CD4-positive, alpha-beta T cell treated with Interleukin-15 for 4 hours (primary cell): ENCODE measurements around the gene PARD3.

Experiments
- DNase-seq: peaks from one replicate; pipeline ENCODE4 v3.0.0-alpha.2; 2020; ENCODE audit warnings: low spot score

PARD3 gene

DNA sequence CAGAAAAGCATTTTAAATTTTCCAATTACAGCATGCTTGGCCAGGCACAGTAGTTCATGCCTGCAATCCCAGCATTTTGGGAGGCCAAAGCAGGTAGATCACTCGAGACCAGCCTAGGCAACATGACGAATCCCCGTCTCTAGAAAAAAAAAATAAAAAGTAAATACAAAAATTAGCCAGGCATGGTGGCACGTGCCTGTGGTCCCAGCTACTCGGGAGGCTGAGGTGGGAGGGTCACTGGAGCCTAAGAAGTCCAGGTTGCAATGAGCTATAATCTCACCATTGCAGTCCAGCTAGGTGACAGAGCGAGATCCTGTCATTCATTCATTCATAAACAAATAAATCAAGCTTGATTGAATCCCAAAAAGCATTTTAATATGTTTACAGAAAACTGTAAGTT lies 234.9 kb downstream of the PARD3 start:
- DNase-seq: no peak

GRCh38 chr10:34578468-34578867 lies 236.6 kb downstream of the PARD3 start:
- DNase-seq: no peak

DNA sequence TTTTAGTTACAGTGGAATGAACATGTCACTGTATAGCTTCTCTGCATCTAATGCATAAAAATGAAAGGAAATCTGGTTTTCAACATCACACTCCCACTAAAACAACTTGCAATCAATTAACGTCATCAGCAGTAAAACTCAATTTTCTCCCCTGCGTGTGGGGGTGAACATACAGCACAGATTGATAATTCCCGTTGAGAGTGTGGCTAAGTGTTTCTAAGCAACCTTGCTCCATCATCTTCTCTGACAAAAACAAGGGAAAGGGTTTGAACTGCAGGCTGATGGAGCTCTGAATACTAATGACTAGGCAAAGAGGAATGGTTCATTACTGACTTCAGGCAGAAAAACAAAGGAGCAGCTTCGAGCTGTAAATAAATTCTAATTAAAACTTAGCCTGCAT lies 238.3 kb downstream of the PARD3 start:
- DNase-seq: no peak

DNA sequence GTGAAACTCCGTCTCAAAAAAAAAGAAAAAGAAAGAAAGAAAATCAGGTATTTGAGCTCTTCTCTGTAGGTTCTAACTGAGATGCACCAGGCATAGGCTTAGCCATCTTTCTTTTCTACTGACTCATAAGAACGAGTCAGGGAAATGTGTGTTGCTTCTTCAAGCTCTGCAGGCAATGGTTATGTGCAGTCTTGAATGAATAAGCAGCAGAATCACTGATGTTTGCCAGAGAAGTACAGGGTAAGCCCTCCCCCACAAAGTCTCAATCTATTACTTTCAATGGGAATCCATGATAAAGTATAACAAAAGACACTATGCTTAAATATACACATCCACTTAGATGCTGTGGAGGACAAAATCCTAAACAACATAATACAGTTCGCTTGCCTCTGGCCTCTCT lies 239.2 kb downstream of the PARD3 start:
- DNase-seq: no peak

GRCh38 chr10:34574353-34574934 lies 240.7 kb downstream of the PARD3 start:
- DNase-seq: no peak

DNA sequence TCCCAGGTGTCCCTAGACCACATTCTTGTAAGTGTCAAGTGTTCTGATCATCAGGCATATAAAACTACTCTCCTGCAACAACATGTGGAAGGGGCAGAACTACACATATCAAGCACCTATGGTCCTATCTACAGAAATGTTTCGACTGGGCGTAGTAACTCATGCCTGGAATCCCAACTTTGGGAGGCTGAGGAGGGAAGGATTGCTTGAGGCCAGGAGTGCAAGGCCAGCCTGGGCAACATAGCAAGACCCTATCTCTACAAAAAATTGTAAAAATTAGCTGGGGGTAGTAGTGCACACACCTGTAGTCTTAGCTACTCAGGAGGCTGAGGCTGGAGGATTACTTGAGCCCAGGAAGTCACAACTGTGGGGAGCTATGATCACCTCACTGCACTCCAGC lies 244.2 kb downstream of the PARD3 start:
- DNase-seq: no peak

DNA sequence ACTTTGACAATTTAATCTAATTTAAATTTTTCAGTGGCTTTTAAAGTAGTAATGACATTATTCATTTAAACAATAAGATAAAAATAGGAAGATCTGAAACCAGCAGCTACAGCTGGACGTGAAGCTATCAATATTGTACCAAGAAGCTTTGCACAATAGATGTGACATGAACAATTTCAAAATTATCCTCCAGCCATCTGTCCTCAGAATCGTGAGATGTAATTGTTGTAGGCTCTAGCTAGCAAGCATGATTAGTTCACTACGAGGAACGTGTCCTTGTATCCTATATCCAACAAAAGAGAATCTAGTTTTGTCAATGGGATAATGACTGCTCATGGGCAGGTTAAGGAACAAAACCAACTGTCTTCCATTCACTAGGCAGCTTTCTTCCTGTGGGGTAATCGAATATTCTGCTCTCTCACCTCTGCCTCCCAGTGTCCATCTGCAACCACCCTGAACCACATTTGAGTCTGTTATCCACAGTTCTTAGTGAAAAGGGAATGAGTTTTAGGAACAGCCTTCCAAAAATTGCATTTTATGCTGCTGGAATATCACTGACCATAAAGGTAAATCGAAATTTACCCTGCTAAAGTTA lies 247.3 kb downstream of the PARD3 start:
- no peak for DNase-seq

- no peak for DNase-seq
Measured at GRCh38 chr10:34565934-34566333, 249.2 kb downstream of the PARD3 start.

DNA sequence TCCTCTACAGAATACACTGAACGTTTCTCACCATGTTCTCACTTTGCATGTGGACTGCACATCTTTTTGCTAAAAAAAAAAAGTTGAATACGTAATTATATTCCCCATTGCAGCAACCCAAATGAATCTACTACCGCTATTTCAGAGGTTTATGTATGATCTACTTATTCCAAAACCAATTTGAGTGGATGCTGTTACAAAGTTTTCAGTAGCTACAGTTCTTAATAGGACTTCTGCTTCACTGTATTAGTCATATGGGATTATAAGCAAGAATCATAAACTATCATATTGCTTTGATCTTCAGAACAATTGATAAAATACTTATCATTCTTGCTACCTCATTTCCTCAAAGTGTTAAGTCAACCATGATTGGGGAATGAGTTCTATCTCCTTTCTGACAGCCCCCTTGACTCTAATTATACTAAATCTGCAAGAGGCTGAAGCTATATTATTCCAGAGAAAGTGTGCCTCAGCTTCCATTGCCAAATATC lies 257.0 kb downstream of the PARD3 start:
- DNase-seq: no peak

- no peak for DNase-seq
Measured at GRCh38 chr10:34557173-34557572, 257.9 kb downstream of the PARD3 start.

GRCh38 chr10:34555653-34556052 lies 259.4 kb downstream of the PARD3 start:
- no peak for DNase-seq

- no peak for DNase-seq
Measured at GRCh38 chr10:34553747-34554146, 261.3 kb downstream of the PARD3 start.

- no peak for DNase-seq
Measured at GRCh38 chr10:34551295-34551694, 263.8 kb downstream of the PARD3 start.

DNA sequence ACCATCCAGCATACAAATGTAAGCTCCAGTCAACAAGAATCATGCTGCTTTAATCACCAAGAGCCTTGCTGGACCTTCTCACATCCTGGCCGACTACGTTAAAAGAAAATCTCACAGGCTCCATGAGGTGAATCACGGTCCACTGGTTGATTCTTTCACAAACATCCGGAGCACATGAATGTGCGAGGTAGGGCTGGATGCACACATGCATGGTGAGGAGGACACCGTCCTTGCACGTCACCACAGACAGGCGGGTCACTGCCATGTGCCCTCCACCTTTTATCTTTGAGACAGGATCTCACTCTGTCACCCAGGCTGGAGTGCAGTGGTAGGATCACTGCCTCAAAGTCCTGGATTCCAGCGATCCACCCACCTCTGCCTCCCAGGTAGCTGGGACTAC lies 265.1 kb downstream of the PARD3 start:
- no peak for DNase-seq

DNA sequence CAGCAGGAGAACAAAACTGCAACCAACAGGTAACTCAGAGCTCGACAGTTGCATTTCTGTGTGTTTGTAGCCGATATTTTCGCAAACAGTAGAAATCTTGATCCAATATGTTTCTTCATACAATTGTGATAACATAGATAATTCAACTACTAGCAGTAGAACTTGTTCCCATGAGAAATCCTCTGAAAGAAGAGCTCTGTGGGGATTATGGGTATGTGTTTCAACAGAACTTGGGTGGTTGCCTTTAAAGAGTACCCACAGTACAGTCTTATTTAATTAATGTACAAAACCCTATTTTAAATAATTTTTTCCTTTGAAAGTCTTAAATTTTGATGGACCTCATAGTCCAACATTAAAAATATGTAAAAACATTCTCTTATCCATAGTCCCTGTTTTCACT lies 266.1 kb downstream of the PARD3 start:
- no peak for DNase-seq

- DNase-seq: no peak
Measured at GRCh38 chr10:34548466-34548865, 266.6 kb downstream of the PARD3 start.

GRCh38 chr10:34547695-34548094 lies 267.4 kb downstream of the PARD3 start:
- DNase-seq: no peak

- DNase-seq: no peak
Measured at GRCh38 chr10:34547291-34547690, 267.8 kb downstream of the PARD3 start.

DNA sequence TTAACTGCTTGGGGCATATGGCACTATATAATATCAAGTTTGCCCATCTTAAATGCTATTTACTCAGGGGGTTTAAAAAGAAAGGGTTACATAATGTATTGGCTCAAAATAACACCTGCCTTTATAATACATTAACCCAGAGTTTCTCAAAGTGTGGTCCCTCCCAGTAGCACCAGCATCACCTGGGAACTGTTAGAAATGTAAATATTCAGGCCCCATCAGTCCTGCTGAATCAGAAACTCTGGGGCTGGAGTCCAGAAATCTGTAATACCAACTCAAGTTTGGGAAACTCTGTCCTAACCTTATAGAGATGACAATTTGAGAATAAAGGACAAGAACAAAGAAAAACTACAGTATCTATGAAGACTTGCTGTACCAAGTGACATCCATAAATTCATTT lies 270.7 kb downstream of the PARD3 start:
- no peak for DNase-seq

DNA sequence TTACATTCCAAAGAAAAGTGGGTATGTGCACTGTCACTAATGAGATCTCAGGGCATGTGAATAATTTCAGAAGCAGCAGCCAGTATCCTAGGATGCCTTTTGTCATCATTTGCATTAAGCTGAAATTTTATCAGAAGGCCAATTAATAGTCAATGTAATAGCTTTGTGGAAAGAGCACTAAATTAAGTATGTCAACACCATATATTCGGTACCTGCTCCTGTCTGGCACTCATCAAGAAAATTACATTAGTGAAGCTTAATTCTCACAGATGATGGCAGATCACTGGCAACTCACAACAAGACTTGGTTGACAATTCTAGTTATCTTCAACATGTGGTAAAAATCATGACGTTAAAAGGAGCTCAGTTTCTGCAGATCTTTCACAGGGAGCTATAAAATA lies 271.4 kb downstream of the PARD3 start:
- DNase-seq: no peak

DNA sequence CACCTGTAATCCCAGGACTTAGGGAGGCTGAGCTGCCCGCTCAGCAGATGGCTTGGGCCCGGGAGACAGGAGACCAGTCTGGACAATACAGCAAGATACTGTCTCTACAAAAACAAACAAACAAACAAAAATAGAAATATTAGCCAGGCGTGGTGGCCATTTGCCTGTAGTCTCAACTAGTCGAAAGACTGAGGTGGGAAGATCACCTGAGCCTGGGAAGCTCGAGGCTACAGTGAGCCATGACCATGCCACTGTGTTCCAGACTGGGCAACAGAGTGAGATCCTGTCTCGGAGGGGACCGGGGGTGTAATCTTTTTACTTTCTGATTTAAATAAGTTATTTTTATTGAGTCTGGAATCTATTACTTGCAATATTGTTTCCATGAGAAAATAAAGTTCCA lies 274.6 kb downstream of the PARD3 start:
- DNase-seq: no peak

DNA sequence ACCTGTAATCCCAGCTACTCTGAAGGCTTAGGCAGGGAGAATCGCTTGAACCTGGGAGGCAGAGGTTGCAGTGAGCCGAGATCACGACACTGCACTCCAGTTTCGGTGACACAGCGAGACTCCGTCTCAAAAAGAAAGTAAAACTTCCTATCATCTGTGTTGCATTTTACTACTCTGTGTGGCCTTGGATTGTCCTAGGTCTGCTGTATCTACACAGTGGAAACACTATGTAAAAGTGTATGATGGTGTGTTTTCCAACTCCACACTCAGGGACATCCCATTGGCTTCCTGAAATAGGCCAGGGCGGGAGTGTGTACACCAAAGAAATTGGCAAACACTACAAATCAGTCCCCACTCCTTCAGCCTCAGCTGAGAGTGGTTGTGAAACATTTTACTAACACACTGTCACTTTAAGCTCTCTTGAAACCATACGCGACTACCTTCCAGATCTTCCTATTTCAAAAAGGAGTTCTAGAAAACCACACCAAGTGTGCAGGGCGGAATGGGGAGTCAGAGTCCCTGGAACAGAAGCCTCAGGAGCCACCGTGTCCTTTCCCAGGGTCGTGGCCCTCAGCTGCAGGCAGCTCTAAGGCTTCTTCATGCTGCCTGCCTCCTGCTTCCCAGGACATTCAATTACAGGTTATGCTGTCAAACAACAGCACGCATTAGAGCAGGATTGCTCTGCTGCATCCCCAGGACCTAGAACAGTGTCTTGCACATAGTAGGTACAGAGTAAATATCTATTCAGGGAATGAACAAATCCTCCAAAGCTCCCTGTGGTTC lies 275.4 kb downstream of the PARD3 start:
- no peak for DNase-seq

DNA sequence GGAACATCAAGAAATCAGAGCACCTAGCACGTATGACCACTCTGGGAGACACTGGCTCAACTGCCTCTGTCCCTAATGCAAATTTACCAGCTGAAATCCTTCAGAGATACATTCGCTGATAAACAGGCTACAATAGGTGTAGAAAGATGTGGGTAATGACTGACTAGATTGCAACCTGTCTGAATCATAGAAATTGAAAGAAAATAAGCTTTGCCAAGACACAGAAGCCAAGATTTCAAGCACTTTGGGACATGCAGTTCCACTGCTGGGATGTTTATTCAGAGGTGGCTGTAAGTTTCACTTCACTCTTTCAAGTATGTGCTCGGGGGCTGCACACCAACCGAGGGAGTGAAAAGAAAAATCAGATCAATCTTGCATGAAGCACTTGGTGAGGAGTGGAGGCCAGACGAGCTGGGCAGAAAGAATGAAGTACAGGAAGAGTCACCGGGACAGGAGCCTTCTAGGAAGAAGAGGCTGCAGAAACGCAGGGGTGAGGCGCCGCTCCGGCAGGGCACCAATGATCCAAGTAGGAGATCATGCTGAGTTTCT lies 276.7 kb downstream of the PARD3 start:
- DNase-seq: no peak
